GM19438 (cell line): ENCODE measurements around the gene FGF5.

Experiments
- ATAC-seq: cut with Tn5 transposase; IDR thresholded peaks from one replicate; pipeline ENCODE4 v1.9.1; 2021; ENCODE audit warnings: low read depth; ENCODE audit not compliant: unreplicated experiment

FGF5 gene

DNA sequence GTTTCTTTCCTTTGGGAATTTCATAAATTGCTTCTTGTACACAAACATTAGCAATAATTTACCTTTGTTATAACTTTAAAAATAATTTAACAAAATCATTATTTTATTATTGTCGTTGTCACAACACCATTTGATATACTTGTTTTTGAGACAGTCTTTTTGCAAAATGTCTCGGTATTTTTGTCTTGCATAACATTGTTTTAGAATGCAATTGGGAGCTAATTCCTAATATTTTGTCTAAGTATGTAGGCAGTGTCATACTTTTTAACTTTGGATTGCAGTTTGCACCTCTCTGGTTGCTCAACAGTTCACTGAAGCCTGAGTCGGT is 68.7 kb downstream of the FGF5 start:
- no peak for ATAC-seq

DNA sequence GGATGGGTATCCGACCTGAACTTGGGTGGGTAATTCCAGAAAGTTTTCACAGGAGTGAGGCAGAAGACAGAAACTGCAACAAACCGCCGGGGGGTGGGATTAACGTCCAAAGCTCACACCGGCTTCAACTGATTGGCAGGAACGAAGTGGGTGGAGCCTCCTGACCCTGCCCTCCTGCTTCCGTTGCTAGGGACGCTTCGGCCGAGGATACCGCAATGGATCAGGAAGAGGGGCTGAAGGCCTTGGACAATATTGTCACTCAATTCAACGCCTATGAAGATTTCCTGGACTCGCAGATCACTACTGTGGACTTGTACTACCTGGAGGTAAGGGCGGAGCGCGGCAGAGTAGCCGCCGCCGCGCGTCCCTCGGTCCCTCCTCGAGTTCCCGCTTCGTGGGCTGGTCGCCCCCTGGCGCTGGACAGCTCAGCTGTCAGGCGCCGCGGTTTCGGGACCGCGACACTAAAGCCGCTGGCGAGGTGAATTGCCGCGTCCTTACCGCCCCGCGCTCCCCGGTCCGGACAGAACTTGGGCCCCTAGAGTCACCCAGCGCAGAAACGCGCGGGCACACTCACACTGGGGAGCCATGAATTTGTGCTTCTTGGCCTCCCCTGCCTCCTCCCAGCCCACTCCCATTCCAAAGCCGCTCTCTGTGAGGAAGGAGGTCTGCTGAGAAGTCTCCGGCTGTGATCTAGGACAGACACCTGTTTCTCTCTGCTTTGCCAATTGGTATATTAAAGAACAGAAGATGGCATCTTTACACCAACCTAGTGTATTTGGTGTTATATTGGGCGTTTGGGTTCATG is 69.3 kb downstream of the FGF5 start, which contains the start of gene CFAP299:
Gene CFAP299, plus strand, starts transcription at position 177 of the 805 bp plus-strand sequence.
- ATAC-seq = peak; percentile 98

DNA sequence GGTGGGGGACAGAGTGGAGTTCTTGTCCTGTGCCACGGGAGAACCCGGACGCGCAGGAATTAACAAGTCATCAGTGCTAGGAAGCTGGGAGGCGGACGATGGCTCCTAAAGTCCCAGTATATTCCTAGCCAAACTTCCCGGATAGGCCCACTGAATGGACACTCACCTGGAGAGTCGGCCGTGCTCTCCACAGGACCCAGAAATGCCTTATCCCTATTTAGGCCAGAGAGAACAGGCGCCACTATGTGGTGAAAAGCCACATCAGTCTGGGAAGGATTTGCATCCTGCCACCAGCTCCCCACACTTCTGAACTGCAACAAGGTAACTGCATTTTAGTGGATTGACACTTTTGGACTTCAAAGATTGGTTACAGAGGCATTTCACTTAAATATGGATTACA is 70.1 kb downstream of the FGF5 start:
- no peak for ATAC-seq

- ATAC-seq = no peak
Observed at GRCh38 chr4:80340036-80340435, 73.6 kb downstream of the FGF5 start.
